GM20000 (cell line): ENCODE measurements around the gene KLF1.

Experiments
- DNase-seq: peaks from one replicate; pipeline ENCODE4 v3.0.0; 2012; ENCODE audit warnings: low spot score
- TF ChIP-seq, protein P1 (sequence below): IDR thresholded peaks from 2 replicates; pipeline ENCODE4 v1.5.1; 2012; ENCODE audit warnings: mild to moderate bottlenecking, control low read depth; ENCODE audit errors: extremely low read depth, missing control alignments

Gene KLF1

GRCh38 chr19:12881172-12881808 lies 5.7 kb downstream of the KLF1 start, which contains the start of gene DNASE2:
Gene DNASE2 (minus strand): TSS chr19:12881449. CDS start chr19:12881375, 74 bp downstream.
- TF ChIP-seq, protein P1, sequence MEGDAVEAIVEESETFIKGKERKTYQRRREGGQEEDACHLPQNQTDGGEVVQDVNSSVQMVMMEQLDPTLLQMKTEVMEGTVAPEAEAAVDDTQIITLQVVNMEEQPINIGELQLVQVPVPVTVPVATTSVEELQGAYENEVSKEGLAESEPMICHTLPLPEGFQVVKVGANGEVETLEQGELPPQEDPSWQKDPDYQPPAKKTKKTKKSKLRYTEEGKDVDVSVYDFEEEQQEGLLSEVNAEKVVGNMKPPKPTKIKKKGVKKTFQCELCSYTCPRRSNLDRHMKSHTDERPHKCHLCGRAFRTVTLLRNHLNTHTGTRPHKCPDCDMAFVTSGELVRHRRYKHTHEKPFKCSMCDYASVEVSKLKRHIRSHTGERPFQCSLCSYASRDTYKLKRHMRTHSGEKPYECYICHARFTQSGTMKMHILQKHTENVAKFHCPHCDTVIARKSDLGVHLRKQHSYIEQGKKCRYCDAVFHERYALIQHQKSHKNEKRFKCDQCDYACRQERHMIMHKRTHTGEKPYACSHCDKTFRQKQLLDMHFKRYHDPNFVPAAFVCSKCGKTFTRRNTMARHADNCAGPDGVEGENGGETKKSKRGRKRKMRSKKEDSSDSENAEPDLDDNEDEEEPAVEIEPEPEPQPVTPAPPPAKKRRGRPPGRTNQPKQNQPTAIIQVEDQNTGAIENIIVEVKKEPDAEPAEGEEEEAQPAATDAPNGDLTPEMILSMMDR: no peak
- peak; percentile 98 for DNase-seq

DNA sequence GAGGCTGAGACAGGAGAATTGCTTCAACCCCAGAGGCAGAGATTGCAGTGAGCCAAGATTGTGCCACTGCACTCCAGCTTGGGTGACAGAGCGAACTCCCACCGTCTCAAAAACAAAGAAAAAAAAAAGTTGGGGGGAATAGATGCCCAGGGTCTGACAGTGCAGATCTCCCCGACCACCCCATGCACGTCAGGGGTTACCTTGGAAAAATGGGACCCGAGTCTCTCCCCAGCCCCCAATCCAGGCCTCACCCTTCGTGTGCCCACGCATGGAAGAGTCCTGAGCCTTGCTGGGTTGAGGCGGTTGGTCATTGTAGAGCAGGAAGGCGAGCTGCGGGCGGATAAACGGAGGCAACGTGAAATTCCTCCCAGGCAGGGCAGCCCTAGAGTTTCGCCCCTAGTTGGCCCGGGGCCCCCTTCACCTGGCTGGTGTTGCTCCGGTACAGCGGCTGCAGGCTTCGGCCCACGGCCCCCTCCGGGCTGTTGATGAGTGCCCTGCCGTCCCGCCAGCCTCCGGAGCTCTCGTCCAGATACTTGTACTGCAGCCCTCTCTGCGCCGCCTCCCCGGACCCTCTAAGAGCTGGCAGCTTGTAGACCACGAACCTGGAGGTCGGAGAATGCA lies 6.3 kb downstream of the KLF1 start:
- TF ChIP-seq, protein P1: no peak

DNA sequence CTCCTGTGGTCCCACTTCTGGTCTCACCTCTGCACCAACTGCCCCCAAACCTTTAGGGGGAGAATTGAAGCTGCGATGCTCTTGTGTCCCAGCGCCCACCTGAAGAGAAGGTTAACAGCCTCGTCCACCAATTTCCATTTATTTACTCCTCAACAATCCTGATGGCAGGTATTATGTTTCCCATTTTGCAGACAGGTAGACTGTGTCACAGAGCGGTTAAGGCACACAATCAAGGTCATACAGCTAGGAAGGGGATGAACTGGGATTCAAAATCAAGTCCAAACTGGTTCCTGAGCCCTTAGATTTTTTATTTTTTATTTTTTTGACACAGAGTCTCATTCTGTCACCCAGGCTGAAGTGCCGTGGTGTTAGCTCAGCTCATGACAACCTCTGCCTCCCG lies 11.9 kb downstream of the KLF1 start:
- TF ChIP-seq, protein P1: no peak
- no peak for DNase-seq

More for the DNA sequence above, 6.3 kb downstream of the KLF1 start:
- peak; percentile 56 for DNase-seq

- TF ChIP-seq, protein P1: no peak
- DNase-seq: no peak
These were observed 12.9 kb downstream of the KLF1 start for GRCh38 chr19:12873891-12874745.

DNA sequence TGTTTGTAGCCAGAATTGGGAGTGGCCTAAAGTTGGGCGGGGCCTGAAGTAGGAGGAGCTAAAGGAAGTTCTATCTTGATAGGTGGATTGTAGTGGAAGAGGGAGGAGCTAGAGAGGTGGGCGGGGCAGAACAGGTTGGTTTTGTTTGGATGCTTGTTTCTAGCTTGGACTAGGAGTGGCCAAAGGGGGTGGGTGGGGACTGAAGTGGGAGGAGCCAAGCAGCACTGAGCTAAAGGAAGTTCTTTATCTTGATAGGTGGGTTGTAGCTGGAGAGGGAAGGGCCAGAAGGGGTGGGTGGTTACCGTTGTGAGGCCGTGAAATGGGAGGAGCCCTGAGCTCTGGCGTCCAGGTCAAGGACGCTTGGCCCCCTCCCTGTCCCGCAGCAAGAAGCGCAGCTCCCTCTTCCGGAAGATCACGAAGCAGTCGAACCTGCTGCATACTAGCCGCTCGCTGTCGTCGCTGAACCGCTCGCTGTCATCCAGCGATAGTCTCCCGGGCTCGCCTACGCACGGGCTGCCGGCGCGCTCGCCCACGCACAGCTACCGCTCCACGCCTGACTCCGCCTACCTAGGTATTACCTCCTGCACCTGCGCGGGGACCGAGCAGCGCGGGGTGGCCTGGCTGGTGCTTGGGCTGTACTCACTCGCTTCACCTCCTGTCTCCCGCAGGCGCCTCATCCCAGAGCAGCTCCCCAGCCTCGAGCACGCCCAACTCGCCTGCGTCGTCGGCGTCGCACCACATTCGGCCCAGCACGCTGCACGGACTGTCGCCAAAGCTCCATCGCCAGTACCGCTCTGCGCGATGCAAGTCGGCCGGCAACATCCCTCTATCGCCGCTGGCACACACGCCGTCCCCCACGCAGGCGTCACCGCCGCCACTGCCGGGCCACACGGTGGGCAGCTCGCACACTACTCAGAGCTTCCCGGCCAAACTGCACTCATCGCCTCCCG lies 13.8 kb downstream of the KLF1 start:
- DNase-seq: peak; percentile 63
- TF ChIP-seq, protein P1: no peak

- TF ChIP-seq, protein P1: no peak
- DNase-seq: no peak
These were observed 14.7 kb downstream of the KLF1 start for GRCh38 chr19:12872255-12872654.
